Measurements from ENCODE around the gene GLDC. TPM values are rescaled to one million over a fixed set of nuclear protein-coding genes. Genes with fewer than 3 reads are reported as not detected.

Gene GLDC
- total RNA-seq, 1 donor from 2014 or later, result 0.78 TPM

DNA sequence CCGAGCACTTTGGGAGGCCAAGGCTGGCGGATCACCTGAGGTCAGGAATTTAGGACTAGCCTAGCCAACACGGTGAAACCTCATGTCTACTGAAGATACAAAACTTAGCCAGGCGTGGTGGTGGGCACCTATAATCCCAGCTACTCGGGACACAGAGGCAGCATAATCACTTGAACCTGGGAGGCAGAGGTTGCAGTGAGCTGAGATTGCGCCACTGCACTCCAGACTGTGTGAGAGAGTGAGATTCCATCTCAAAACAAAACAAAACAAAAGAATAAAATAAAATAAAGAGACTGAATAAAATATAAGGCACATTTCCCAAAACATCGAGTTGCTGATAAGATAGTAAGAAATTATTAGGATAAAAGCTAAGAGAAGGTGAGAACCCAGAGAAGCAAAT lies 32.3 kb upstream of the GLDC start:
- H3K4me1 Mint-ChIP-seq (ENCODE audit: unreplicated experiment), result peaks cover 10% of the 10 kb centered on the region
- no peak overlapping the region for H3K4me3 Mint-ChIP-seq (ENCODE audit: unreplicated experiment)
- no peaks in the 10 kb centered on the region for H3K36me3 Mint-ChIP-seq (ENCODE audit: unreplicated experiment)
- DNase-seq (ENCODE audit: extremely low spot score, unreplicated experiment), result no peak
- H3K9me3 Mint-ChIP-seq (ENCODE audit: unreplicated experiment), result no peaks in the 10 kb centered on the region
- H3K27ac Mint-ChIP-seq (ENCODE audit: unreplicated experiment), result no peak overlapping the region
- no peaks in the 10 kb centered on the region for H3K27me3 Mint-ChIP-seq (ENCODE audit: unreplicated experiment)
- TF ChIP-seq, protein P1, sequence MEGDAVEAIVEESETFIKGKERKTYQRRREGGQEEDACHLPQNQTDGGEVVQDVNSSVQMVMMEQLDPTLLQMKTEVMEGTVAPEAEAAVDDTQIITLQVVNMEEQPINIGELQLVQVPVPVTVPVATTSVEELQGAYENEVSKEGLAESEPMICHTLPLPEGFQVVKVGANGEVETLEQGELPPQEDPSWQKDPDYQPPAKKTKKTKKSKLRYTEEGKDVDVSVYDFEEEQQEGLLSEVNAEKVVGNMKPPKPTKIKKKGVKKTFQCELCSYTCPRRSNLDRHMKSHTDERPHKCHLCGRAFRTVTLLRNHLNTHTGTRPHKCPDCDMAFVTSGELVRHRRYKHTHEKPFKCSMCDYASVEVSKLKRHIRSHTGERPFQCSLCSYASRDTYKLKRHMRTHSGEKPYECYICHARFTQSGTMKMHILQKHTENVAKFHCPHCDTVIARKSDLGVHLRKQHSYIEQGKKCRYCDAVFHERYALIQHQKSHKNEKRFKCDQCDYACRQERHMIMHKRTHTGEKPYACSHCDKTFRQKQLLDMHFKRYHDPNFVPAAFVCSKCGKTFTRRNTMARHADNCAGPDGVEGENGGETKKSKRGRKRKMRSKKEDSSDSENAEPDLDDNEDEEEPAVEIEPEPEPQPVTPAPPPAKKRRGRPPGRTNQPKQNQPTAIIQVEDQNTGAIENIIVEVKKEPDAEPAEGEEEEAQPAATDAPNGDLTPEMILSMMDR (IDR thresholded peaks at IDR 0.05), result no peak

DNA sequence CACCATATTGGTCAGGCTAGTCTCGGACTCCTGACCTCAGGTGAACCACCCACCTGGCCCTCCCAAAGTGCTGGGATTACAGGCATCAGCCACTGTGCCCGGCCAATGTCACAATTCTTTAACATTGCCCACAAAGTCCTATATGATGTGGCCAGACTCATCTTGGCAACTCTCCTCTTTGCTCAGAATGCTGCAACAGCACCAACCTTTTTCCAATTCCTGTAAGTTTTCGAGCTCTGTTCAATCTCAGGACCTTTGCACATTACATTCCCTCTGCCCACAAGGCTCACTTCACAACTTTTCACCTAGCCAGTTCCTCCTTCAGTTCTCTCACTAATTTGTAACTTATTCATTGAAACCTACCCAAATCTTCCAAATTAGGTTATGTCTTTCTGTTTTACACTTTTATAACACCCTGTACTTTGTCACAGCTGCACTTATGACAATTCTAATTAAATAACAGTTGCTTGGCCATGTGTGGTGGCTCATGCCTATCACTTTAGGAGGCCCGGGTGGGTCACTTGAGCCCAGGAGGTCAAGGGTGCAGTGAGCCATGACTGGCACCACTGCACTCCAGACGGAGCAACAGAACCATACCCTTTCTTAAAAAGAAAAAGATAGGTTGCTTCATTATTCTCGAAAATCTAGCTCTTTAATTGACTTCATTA lies 30.9 kb upstream of the GLDC start:
- Mint-ChIP-seq H3K4me3 (ENCODE audit: unreplicated experiment) (no peak overlapping the region), H3K9me3 (ENCODE audit: unreplicated experiment) (no peaks in the 10 kb centered on the region), H3K36me3 (ENCODE audit: unreplicated experiment) (no peaks in the 10 kb centered on the region), H3K4me1 (ENCODE audit: unreplicated experiment) (peaks cover 5% of the 10 kb centered on the region), H3K27ac (ENCODE audit: unreplicated experiment) (no peak overlapping the region), H3K27me3 (ENCODE audit: unreplicated experiment) (no peaks in the 10 kb centered on the region)
- TF ChIP-seq, protein P1 (IDR thresholded peaks at IDR 0.05), result no peak
- no peak for DNase-seq (ENCODE audit: extremely low spot score, unreplicated experiment)

- H3K36me3 Mint-ChIP-seq (ENCODE audit: unreplicated experiment), result no peaks in the 10 kb centered on the region
- H3K27me3 Mint-ChIP-seq (ENCODE audit: unreplicated experiment), result peaks cover 5% of the 10 kb centered on the region
- H3K27ac Mint-ChIP-seq (ENCODE audit: unreplicated experiment), result no peak overlapping the region
- H3K9me3 Mint-ChIP-seq (ENCODE audit: unreplicated experiment), result no peaks in the 10 kb centered on the region
- TF ChIP-seq, protein P1 (IDR thresholded peaks at IDR 0.05), result no peak
- H3K4me1 Mint-ChIP-seq (ENCODE audit: unreplicated experiment), result peaks cover under 1% of the 10 kb centered on the region
- no peak for DNase-seq (ENCODE audit: extremely low spot score, unreplicated experiment)
- no peak overlapping the region for H3K4me3 Mint-ChIP-seq (ENCODE audit: unreplicated experiment)
Measured at GRCh38 chr9:6675268-6675667, 29.7 kb upstream of the GLDC start.

DNA sequence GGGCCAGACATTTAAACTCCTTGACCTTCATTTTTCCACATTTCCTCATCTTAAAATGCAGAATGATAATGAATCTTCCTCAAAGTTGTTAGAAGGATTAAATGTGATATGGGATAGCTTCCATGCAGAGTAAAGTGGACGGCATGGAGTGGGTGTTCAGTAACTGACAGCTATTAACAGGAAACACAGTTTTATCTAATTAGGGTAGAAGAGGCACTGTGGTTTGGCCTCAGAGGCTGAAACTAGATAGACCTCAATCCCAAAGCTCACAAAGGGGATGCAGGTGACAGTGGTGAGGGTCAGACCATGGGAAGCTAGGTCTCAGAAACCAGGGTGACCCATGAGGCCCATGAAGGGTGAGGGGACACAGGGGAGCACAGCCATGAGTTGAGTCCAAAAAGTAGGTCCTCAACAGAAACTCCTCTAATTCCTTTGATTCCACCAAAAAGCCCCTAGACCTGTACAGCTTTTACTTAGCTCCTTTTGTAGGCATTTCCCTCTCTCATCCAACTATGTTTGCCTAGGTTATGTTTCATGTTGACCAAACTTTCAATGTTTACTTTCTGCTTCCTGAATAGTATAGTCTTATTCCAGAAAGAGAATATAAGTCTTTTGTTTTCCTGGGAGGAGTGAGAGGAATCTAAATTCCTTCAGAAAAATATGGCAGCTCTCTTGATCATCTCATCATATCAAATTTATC lies 27.9 kb upstream of the GLDC start:
- Mint-ChIP-seq H3K27me3 (ENCODE audit: unreplicated experiment) (peaks cover 12% of the 10 kb centered on the region), H3K4me1 (ENCODE audit: unreplicated experiment) (no peaks in the 10 kb centered on the region), H3K36me3 (ENCODE audit: unreplicated experiment) (no peaks in the 10 kb centered on the region), H3K27ac (ENCODE audit: unreplicated experiment) (no peak overlapping the region), H3K4me3 (ENCODE audit: unreplicated experiment) (no peak overlapping the region), H3K9me3 (ENCODE audit: unreplicated experiment) (no peaks in the 10 kb centered on the region)
- TF ChIP-seq, protein P1 (IDR thresholded peaks at IDR 0.05), result no peak
- DNase-seq (ENCODE audit: extremely low spot score, unreplicated experiment), result no peak

DNA sequence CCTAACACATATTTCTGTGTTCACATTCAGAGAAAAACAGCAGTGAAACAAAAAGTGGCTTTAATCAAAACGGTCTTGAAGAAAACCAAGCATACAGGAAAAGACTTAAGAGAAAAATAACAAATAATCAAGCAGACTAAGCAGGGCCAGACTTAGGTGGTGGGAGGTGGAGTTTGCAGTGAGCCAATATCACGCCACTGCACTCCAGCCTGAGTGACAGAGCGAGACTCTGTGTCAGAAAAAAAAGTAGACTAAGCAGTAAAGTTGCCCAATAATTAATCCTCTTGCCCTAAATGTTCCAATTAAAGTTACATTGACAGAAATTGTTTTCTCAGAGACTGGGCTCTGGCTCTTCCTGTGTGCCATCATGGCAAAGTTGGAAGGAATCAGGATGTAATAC lies 26.6 kb upstream of the GLDC start:
- no peak for DNase-seq (ENCODE audit: extremely low spot score, unreplicated experiment)
- no peak overlapping the region for H3K27ac Mint-ChIP-seq (ENCODE audit: unreplicated experiment)
- no peaks in the 10 kb centered on the region for H3K4me1 Mint-ChIP-seq (ENCODE audit: unreplicated experiment)
- H3K9me3 Mint-ChIP-seq (ENCODE audit: unreplicated experiment), result no peaks in the 10 kb centered on the region
- H3K36me3 Mint-ChIP-seq (ENCODE audit: unreplicated experiment), result no peaks in the 10 kb centered on the region
- peaks cover 12% of the 10 kb centered on the region for H3K27me3 Mint-ChIP-seq (ENCODE audit: unreplicated experiment)
- no peak overlapping the region for H3K4me3 Mint-ChIP-seq (ENCODE audit: unreplicated experiment)
- TF ChIP-seq, protein P1 (IDR thresholded peaks at IDR 0.05), result no peak
